ENCODE measurements around the gene SMIM36.

The SMIM36 gene

DNA sequence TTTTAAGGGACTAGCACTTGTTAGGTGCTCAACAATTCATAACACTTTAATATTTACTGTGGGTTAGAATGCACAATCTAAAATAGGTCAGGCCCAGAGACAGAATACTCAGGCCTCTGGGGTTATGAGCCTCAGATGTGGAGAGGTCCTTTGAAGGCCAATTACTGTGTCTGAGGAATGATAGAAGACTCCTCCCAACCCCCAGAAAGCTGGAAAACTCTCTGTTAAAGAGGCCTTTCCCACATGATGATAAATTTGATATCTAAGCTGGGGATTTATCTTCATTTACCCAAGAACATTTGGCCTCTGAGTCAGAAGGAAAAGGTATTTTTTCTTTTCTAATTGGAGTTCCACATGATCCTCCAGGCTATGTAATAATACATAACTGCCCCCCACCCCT lies 48.5 kb downstream of the SMIM36 start:
- no peak overlapping the region for H3K4me3 ChIP-seq (ENCODE audit: low read depth, low read length)
- no peaks in the 10 kb centered on the region for H3K9me3 ChIP-seq
- TF ChIP-seq, protein P1, sequence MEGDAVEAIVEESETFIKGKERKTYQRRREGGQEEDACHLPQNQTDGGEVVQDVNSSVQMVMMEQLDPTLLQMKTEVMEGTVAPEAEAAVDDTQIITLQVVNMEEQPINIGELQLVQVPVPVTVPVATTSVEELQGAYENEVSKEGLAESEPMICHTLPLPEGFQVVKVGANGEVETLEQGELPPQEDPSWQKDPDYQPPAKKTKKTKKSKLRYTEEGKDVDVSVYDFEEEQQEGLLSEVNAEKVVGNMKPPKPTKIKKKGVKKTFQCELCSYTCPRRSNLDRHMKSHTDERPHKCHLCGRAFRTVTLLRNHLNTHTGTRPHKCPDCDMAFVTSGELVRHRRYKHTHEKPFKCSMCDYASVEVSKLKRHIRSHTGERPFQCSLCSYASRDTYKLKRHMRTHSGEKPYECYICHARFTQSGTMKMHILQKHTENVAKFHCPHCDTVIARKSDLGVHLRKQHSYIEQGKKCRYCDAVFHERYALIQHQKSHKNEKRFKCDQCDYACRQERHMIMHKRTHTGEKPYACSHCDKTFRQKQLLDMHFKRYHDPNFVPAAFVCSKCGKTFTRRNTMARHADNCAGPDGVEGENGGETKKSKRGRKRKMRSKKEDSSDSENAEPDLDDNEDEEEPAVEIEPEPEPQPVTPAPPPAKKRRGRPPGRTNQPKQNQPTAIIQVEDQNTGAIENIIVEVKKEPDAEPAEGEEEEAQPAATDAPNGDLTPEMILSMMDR (IDR thresholded peaks at IDR 0.05; ENCODE audit: low read depth, low read length): no peak
- no peak for DNase-seq
- H3K27me3 ChIP-seq: no peaks in the 10 kb centered on the region
- peaks cover 6% of the 10 kb centered on the region; the same call in 1 of the 2 replicates for H3K4me1 ChIP-seq
- no peaks in the 10 kb centered on the region for H3K36me3 ChIP-seq

DNA sequence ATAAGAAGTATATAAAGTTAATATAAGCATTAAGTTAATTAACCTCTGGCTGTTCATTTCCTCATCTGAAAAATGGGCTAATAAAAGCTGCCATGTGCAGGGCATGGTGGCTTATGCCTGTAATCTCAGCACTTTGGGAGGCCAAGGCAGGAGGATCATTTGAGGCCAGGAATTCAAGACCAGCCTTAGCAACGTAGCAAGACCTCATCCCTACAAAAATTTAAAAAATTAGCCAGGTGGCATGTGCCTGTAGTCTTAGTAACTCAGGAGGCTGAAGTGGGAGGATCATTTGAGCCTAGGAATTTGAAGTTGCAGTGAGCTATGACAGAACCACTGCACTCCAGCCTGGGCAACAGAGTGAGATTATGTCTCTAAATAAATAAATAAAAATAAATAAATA lies 49.0 kb downstream of the SMIM36 start:
- H3K4me3 ChIP-seq (ENCODE audit: low read depth, low read length): no peak overlapping the region
- no peaks in the 10 kb centered on the region for H3K36me3 ChIP-seq
- H3K4me1 ChIP-seq: peaks cover 6% of the 10 kb centered on the region; the same call in 1 of the 2 replicates
- no peaks in the 10 kb centered on the region for H3K9me3 ChIP-seq
- DNase-seq: no peak
- TF ChIP-seq, protein P1 (IDR thresholded peaks at IDR 0.05; ENCODE audit: low read depth, low read length): no peak
- no peaks in the 10 kb centered on the region for H3K27me3 ChIP-seq

DNA sequence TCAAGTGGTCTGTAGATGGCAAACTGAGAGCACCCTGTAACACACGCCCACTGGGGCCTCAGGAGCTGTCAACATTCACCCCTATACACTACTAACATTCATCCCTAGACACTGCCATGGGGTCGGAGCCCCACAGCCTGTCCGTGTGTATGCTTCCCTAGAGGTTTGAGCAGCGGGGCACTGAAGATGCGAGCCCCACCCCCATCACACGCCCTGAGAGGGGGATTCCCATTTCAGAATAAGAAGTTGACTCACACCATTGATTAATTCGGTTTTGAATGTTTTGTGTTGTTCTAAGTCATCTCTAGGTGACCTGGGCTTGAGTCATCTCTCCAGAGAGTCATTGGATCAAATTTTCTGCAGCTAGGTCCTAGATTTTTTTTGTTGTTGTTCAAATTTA lies 52.3 kb downstream of the SMIM36 start:
- Histone ChIP-seq H3K4me1 (no peaks in the 10 kb centered on the region), H3K36me3 (no peaks in the 10 kb centered on the region)

DNA sequence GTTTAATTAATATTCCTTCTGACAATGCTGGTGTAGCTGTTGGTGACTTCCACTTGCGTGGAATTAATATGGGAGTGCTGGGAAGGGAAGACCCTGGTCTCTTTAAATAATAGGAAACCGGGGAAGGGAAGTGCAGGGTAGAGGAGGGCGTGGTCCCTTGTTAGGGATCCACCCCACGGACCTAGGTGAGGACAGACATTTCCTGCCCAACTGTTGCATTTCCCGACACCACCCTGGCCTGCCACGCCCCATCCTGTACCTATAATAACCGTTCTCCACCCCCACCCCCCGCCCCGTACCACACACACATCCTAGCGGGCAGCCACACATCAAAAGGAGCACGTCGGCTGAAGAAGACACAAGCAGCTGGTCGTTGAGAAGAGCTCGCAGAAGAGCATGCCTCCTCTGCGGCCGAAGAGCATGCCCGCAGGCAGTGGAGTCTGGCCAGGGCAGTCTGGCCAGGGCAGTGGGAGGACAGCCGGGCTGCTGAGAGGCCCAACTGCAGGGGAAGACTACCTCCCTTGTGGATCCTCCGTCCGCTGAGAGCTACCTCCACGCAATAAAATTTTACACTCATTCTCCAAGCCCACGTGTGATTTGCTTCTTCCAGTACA lies 52.9 kb downstream of the SMIM36 start:
- H3K27me3 ChIP-seq: no peaks in the 10 kb centered on the region
- TF ChIP-seq, protein P1 (IDR thresholded peaks at IDR 0.05; ENCODE audit: low read depth, low read length): no peak
- H3K36me3 ChIP-seq: no peaks in the 10 kb centered on the region
- H3K4me3 ChIP-seq (ENCODE audit: low read depth, low read length): no peak overlapping the region
- no peak for DNase-seq
- H3K4me1 ChIP-seq: no peaks in the 10 kb centered on the region
- no peaks in the 10 kb centered on the region for H3K9me3 ChIP-seq

More for the DNA sequence above, 52.3 kb downstream of the SMIM36 start:
- TF ChIP-seq, protein P1 (IDR thresholded peaks at IDR 0.05; ENCODE audit: low read depth, low read length): no peak
- Histone ChIP-seq H3K9me3 (no peaks in the 10 kb centered on the region), H3K27me3 (no peaks in the 10 kb centered on the region), H3K4me3 (ENCODE audit: low read depth, low read length) (no peak overlapping the region)
- no peak for DNase-seq

DNA sequence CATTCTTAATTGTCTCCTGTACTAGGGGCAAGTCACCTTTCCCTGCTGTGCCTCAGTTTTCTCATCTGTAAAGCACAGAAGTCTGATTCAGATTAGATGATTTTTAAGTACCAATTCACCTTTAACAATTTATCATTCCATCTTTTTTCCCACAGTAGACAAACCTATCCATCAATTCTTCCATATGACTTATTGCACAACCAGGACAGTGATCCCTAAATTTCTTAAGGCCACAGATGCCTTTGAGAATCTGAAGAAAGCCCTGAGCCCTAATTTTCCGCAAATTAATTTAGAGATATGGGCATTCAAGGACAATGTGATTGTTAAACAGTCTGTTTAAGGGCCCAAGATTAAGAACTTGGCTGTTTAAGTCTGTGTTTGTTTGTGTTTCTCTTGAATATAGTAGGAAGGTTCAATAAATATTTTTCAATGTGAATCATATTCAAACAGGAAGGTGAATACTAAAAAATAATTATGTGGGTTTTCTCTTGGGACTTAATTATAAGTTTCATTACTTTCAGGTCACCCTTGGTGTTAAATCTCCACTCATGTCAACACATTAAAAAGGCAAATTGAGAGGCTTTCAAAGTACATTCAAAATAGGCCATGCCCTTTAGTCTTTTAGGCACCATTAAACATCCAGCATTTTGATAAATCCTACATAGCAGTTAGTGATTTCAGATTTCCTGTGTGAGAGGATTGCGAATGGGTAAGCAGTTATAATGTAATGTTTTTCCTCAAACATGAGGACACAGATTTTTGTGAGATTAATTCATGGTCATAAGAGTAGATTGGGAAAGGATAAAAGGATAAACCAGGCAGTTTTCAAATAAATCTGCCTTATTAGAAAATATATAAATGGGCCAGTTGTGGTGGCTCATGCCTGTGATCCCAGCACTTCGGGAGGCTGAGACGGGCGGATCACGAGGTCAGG lies 54.7 kb downstream of the SMIM36 start:
- Histone ChIP-seq H3K36me3 (no peaks in the 10 kb centered on the region), H3K9me3 (no peaks in the 10 kb centered on the region), H3K27me3 (no peaks in the 10 kb centered on the region), H3K4me1 (peaks cover 3% of the 10 kb centered on the region; the same call in 1 of the 2 replicates), H3K4me3 (ENCODE audit: low read depth, low read length) (no peak overlapping the region)
- DNase-seq: no peak
- TF ChIP-seq, protein P1 (IDR thresholded peaks at IDR 0.05; ENCODE audit: low read depth, low read length): no peak

Data from BE2C (cell line).